Neuronal stem cell (in vitro differentiated cells): ENCODE measurements around the gene CARMIL1.

ENCODE experiments used
- DNase-seq: peaks from one replicate; pipeline ENCODE4 v3.0.0-alpha.2; 2013; ENCODE audit warnings: low spot score
- H2AFZ ChIP-seq: one replicate; pipeline ENCODE4 v1.6.1; 2013; ENCODE audit warnings: mild to moderate bottlenecking, low read length, inconsistent platforms
- H2AK5ac ChIP-seq: 2 replicates; pipeline ENCODE4 v1.6.1; 2013; ENCODE audit warnings: low read depth, mild to moderate bottlenecking, inconsistent platforms, low read length, moderate library complexity, mixed read lengths
- H2BK120ac ChIP-seq: 2 replicates; pipeline ENCODE4 v1.6.1; 2013; ENCODE audit warnings: low read depth, mild to moderate bottlenecking, inconsistent platforms, low read length, moderate library complexity, mixed read lengths
- H2BK12ac ChIP-seq: one replicate; pipeline ENCODE4 v1.6.1; 2013; ENCODE audit warnings: low read length, inconsistent platforms
- H2BK15ac ChIP-seq: 2 replicates; pipeline ENCODE4 v1.6.1; 2013; ENCODE audit warnings: mild to moderate bottlenecking, low read length, inconsistent platforms, mixed read lengths
- H2BK5ac ChIP-seq: one replicate; pipeline ENCODE4 v1.6.1; 2013; ENCODE audit warnings: inconsistent platforms, mild to moderate bottlenecking, low read length, moderate library complexity
- H3K14ac ChIP-seq: one replicate; pipeline ENCODE4 v1.6.1; 2013; ENCODE audit warnings: low read length, inconsistent platforms
- H3K18ac ChIP-seq: 2 replicates; pipeline ENCODE4 v1.6.1; 2013; ENCODE audit warnings: low read length, inconsistent platforms
- H3K23ac ChIP-seq: 2 replicates; pipeline ENCODE4 v1.6.1; 2013; ENCODE audit warnings: low read depth, mild to moderate bottlenecking, mixed read lengths, low read length, inconsistent platforms; ENCODE audit not compliant: poor library complexity
- H3K27ac ChIP-seq: replicated peaks from 3 replicates; pipeline ENCODE4 v1.5.1; 2013; ENCODE audit warnings: low read length, inconsistent platforms
- H3K27me3 ChIP-seq, 3 experiments: 2 replicates each; pipeline ENCODE4 v1.6.1; 2013; ENCODE audit warnings: low read length in 3 of 3, mild to moderate bottlenecking in 2 of 3, inconsistent platforms in 1 of 3, low read depth in 1 of 3, mixed read lengths in 1 of 3, moderate library complexity in 1 of 3; ENCODE audit not compliant: control insufficient read depth in 3 of 3, insufficient read depth in 3 of 3
- H3K36me3 ChIP-seq, 2 donors: replicated peaks in 1 of 2; 2 replicates each; pipeline ENCODE4 v1.6.1; 2013; ENCODE audit warnings: low read length in 2 of 2; ENCODE audit not compliant: control insufficient read depth in 2 of 2, insufficient read depth in 2 of 2
- H3K4ac ChIP-seq: 2 replicates; pipeline ENCODE4 v1.6.1; 2013; ENCODE audit warnings: inconsistent platforms, mild to moderate bottlenecking, low read length, moderate library complexity
- H3K4me1 ChIP-seq, 2 donors: 1 replicate in 1 of 2; 2 replicates in 1 of 2; pipeline ENCODE4 v1.6.1; 2013; ENCODE audit warnings: low read length in 2 of 2, low read depth in 1 of 2; ENCODE audit not compliant: control insufficient read depth in 2 of 2, insufficient read depth in 1 of 2
- H3K4me2 ChIP-seq: one replicate; pipeline ENCODE4 v1.6.1; 2013; ENCODE audit warnings: mild to moderate bottlenecking, low read length, inconsistent platforms; ENCODE audit not compliant: insufficient read depth, poor library complexity, severe bottlenecking
- H3K4me3 ChIP-seq, 2 donors: 2 replicates each; pipeline ENCODE4 v1.5.1; 2013; ENCODE audit warnings: low read length in 2 of 2, mild to moderate bottlenecking in 2 of 2, inconsistent platforms in 1 of 2, moderate library complexity in 1 of 2
- H3K79me1 ChIP-seq: one replicate; pipeline ENCODE4 v1.6.1; 2013; ENCODE audit warnings: low read depth, mild to moderate bottlenecking, inconsistent platforms, low read length, moderate library complexity
- H3K9ac ChIP-seq: one replicate; pipeline ENCODE4 v1.6.1; 2013; ENCODE audit warnings: mild to moderate bottlenecking, low read depth, low read length, inconsistent platforms; ENCODE audit not compliant: poor library complexity
- H3K9me3 ChIP-seq, 2 donors: replicated peaks in 1 of 2; 2 replicates each; pipeline versions ENCODE3 to v1.6.1; 2013; ENCODE audit warnings: low read length in 2 of 2, mild to moderate bottlenecking in 2 of 2, inconsistent platforms in 1 of 2, low read depth in 1 of 2, mixed read lengths in 1 of 2, moderate library complexity in 1 of 2; ENCODE audit not compliant: control insufficient read depth in 2 of 2, insufficient read depth in 1 of 2
- H4K8ac ChIP-seq: one replicate; pipeline ENCODE4 v1.6.1; 2013; ENCODE audit warnings: low read depth, mild to moderate bottlenecking, inconsistent platforms, low read length, moderate library complexity
- H4K91ac ChIP-seq: one replicate; pipeline ENCODE4 v1.6.1; 2013; ENCODE audit warnings: low read length, low read depth, mild to moderate bottlenecking, inconsistent platforms; ENCODE audit not compliant: poor library complexity
- WGBS, 2 donors: extraction: QIAGEN DNeasy Blood & Tissue Kit; methylation state at CpG; one replicate each; pipeline ENCODE4 v1.1.7; 2013; ENCODE audit warnings: missing lambda C conversion rate in 2 of 2, mixed read lengths in 1 of 2; ENCODE audit not compliant: insufficient read length in 2 of 2, insufficient replicate concordance in 1 of 2; ENCODE audit errors: extremely low coverage in 2 of 2; 5-methylcytosine and 5-hydroxymethylcytosine counted together

Gene CARMIL1

GRCh38 chr6:25483943-25484342, 204.8 kb downstream of the CARMIL1 start:
- Histone ChIP-seq H3K18ac (no peak overlapping the region), H2BK12ac (no peak overlapping the region), H3K27ac (no peak overlapping the region), H2BK5ac (no peak overlapping the region), H3K9ac (no peak overlapping the region), H3K4ac (no peak overlapping the region), H3K4me3 (no peak overlapping the region), H3K23ac (no peak overlapping the region), H2AK5ac (no peak overlapping the region), H3K4me2 (no peak overlapping the region), H2BK120ac (no peak overlapping the region), H3K79me1 (no peaks in the 10 kb centered on the region), H4K8ac (no peak overlapping the region), H3K14ac (no peak overlapping the region), H3K36me3 (no peaks in the 10 kb centered on the region), H2BK15ac (no peak overlapping the region), H3K27me3 (no peaks in the 10 kb centered on the region), H3K4me1 (no peaks in the 10 kb centered on the region), H3K9me3 (no peaks in the 10 kb centered on the region), H2AFZ (no peak overlapping the region), H4K91ac (no peak overlapping the region)
- no CpG with 5 or more reads among the region's 5 CpGs for WGBS, 2 donors
- DNase-seq: no peak

DNA sequence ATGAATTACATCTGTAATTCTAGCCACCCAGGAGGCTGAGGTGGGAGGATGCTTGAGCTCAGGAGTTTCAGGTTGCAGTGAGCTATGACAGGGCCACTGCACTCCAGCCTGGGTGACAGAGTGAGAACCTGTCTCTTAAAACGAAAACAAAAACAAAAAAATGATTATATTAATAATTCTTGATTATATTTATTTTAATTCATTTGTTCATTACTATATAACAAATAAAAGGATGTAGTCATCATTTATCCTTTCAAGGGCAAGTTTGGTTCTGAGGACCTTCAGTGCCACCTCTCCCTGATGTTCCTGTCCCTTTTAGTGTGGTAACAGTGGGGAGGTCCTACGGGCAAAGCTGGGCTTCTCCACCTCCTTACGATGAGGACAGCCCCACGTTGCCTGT, 205.7 kb downstream of the CARMIL1 start:
- Histone ChIP-seq H3K4me1 (no peaks in the 10 kb centered on the region), H3K23ac (no peak overlapping the region), H3K79me1 (no peaks in the 10 kb centered on the region), H3K9ac (no peak overlapping the region), H2AK5ac (no peak overlapping the region), H4K91ac (no peak overlapping the region), H3K9me3 (no peaks in the 10 kb centered on the region), H2BK15ac (no peak overlapping the region), H4K8ac (no peak overlapping the region), H3K4ac (no peak overlapping the region), H2BK12ac (no peak overlapping the region), H3K4me2 (no peak overlapping the region), H2AFZ (no peak overlapping the region), H3K27ac (no peak overlapping the region), H3K4me3 (no peak overlapping the region), H3K27me3 (no peaks in the 10 kb centered on the region), H2BK120ac (no peak overlapping the region), H2BK5ac (no peak overlapping the region), H3K18ac (no peak overlapping the region), H3K14ac (no peak overlapping the region), H3K36me3 (no peaks in the 10 kb centered on the region)
- WGBS, 2 donors: no CpG with 5 or more reads among the region's 4 CpGs
- DNase-seq: no peak

DNA sequence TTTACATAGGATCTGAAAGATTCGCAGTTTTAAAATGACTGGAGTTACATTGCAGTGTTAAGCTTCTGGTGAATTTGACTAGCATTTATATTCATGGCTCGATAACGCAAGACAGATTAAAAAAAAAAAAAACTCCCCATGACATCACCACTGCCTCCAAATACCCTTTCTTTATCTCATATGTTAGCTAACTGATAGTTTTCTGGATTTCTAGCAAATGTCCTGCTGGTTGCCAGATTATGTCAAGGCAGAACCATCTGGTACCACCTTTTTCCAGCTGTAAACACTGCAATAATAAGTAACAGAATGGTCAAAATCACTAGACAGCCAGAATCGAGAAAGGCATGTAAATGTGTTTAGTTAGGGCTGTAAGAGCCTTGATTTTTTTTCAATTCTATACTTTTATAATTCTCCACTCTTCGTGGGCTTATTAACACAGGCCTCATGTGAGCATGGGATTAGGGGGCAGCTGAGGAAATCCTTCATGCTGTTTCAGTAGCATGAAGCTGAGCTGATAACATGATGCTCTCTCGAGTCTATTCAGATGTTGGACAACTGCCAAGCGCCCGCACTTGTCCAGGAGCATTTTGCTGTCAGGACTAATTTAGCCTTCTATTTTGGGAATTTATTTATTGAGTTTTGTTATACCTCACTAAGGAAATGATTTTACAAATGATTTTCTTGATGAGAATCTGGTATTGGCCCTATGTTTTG, 206.8 kb downstream of the CARMIL1 start:
- Histone ChIP-seq H2AK5ac (no peak overlapping the region), H3K79me1 (no peaks in the 10 kb centered on the region), H3K9ac (no peak overlapping the region), H2BK12ac (no peak overlapping the region), H3K14ac (no peak overlapping the region), H3K27me3 (no peaks in the 10 kb centered on the region), H3K4ac (no peak overlapping the region), H3K4me3 (no peak overlapping the region), H3K36me3 (no peaks in the 10 kb centered on the region), H2BK120ac (no peak overlapping the region), H3K18ac (no peak overlapping the region), H3K23ac (no peak overlapping the region), H2BK5ac (no peak overlapping the region), H3K4me1 (no peaks in the 10 kb centered on the region), H4K91ac (no peak overlapping the region), H2AFZ (no peak overlapping the region), H2BK15ac (no peak overlapping the region), H3K4me2 (no peak overlapping the region), H3K9me3 (no peaks in the 10 kb centered on the region), H4K8ac (no peak overlapping the region), H3K27ac (no peak overlapping the region)
- no CpG with 5 or more reads among the region's 8 CpGs for WGBS, 2 donors
- no peak for DNase-seq

DNA sequence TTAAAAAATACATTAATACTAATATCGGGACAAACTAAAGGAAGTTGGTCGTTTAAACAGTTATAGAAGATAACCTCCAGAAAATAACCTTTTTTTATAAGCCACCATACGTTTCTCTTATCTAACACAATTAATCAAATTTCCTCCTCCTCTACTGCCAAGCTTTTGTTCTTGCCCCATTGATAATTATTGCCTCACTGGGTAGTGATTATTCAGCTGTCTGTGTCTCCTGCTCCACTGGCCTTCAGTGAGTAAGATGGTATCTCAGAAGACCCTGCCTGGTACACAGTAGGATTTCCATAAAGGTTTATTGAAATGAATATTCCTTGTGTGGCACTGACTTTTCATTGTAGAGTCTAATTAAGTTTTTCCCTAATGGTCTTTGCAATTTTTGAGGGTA, 207.4 kb downstream of the CARMIL1 start:
- Histone ChIP-seq H2BK15ac (no peak overlapping the region), H2BK5ac (no peak overlapping the region), H3K14ac (no peak overlapping the region), H3K4ac (no peak overlapping the region), H3K4me2 (no peak overlapping the region), H3K36me3 (no peaks in the 10 kb centered on the region), H3K23ac (no peak overlapping the region), H3K4me1 (no peaks in the 10 kb centered on the region), H3K9ac (no peak overlapping the region), H3K9me3 (no peaks in the 10 kb centered on the region), H3K27ac (no peak overlapping the region), H3K79me1 (no peaks in the 10 kb centered on the region), H3K18ac (no peak overlapping the region), H2AFZ (no peak overlapping the region), H4K91ac (no peak overlapping the region), H4K8ac (no peak overlapping the region), H2BK120ac (no peak overlapping the region), H3K27me3 (no peaks in the 10 kb centered on the region), H3K4me3 (no peak overlapping the region), H2BK12ac (no peak overlapping the region), H2AK5ac (no peak overlapping the region)
- DNase-seq: no peak
- WGBS, 2 donors: 100% methylated on average over 1 of the region's 3 CpGs
